HepG2 (cell line): ENCODE results near the gene CAPN10. TPM values are rescaled to one million over a fixed set of nuclear protein-coding genes. Genes with fewer than 3 reads are reported as not detected.

Experiments
- ARNT2 ChIP-seq: sonication (generic); formaldehyde crosslinking; IDR thresholded peaks from 2 replicates; pipeline ENCODE4 v1.8.0; 2022; ENCODE audit warnings: mild to moderate bottlenecking, low read depth, missing genetic modification reagents, moderate library complexity
- GATAD1 ChIP-seq: IDR thresholded peaks from 2 replicates; pipeline ENCODE4 v1.6.1; 2016; ENCODE audit warnings: missing genetic modification reagents, missing compliant biosample characterization
- HMGA1 ChIP-seq: sonication (generic); formaldehyde crosslinking; conservative IDR thresholded peaks from 2 replicates; pipeline ENCODE4 v1.4.0; 2020; ENCODE audit warnings: missing genetic modification reagents
- KLF15 ChIP-seq: sonication (generic); formaldehyde crosslinking; IDR thresholded peaks from 2 replicates; pipeline ENCODE4 v1.8.1; 2023; ENCODE audit warnings: borderline replicate concordance, mild to moderate bottlenecking, inconsistent platforms, missing genetic modification reagents, mixed read lengths
- MED8 ChIP-seq: sonication (generic); formaldehyde crosslinking; IDR thresholded peaks from 2 replicates; pipeline ENCODE4 v1.8.1; 2023; ENCODE audit warnings: mild to moderate bottlenecking, missing genetic modification reagents; ENCODE audit not compliant: insufficient replicate concordance
- MIER2 ChIP-seq: IDR thresholded peaks from 2 replicates; pipeline ENCODE4 v1.6.1; 2016; ENCODE audit warnings: missing biosample characterization, missing genetic modification reagents
- MXD1 ChIP-seq: sonication (generic); formaldehyde crosslinking; IDR thresholded peaks from 2 replicates; pipeline ENCODE4 v1.4.0; 2020; ENCODE audit warnings: mild to moderate bottlenecking, missing genetic modification reagents
- NFKB2 ChIP-seq: sonication (generic); formaldehyde crosslinking; IDR thresholded peaks from 2 replicates; pipeline ENCODE4 v1.4.0; 2020; ENCODE audit warnings: missing genetic modification reagents, borderline replicate concordance
- NONO ChIP-seq, 2 experiments: fragments of 450-650 bp in 1 of 2; sonication (generic) in 1 of 2; formaldehyde crosslinking in 1 of 2; IDR thresholded peaks in 1 of 2; conservative IDR thresholded peaks in 1 of 2; 2 replicates each; pipeline versions ENCODE4 v1.6.1 to v1.8.0; 2017 to 2022; ENCODE audit warnings: mild to moderate bottlenecking in 1 of 2, missing genetic modification reagents in 1 of 2, moderate library complexity in 1 of 2
- POGK ChIP-seq: sonication (generic); formaldehyde crosslinking; conservative IDR thresholded peaks from 2 replicates; pipeline ENCODE4 v1.8.0; 2022; ENCODE audit warnings: mild to moderate bottlenecking, moderate library complexity, missing genetic modification reagents
- SALL2 ChIP-seq: sonication (generic); formaldehyde crosslinking; IDR thresholded peaks from 2 replicates; pipeline ENCODE4 v1.8.1; 2023; ENCODE audit warnings: mild to moderate bottlenecking, missing genetic modification reagents, inconsistent platforms
- SRSF1 ChIP-seq: fragments of 200-400 bp; formaldehyde crosslinking; optimal IDR thresholded peaks from 2 replicates; pipeline ENCODE3; 2017; ENCODE audit warnings: mild to moderate bottlenecking, low read depth, low read length, moderate library complexity
- TGIF2 ChIP-seq: IDR thresholded peaks from 2 replicates; pipeline ENCODE4 v1.6.1; 2016; ENCODE audit warnings: control low read depth, missing compliant biosample characterization
- YEATS4 ChIP-seq: sonication (generic); formaldehyde crosslinking; IDR thresholded peaks from 2 replicates; pipeline ENCODE4 v1.4.0; 2020; ENCODE audit warnings: missing genetic modification reagents, borderline replicate concordance
- ZBTB38 ChIP-seq: sonication (generic); formaldehyde crosslinking; IDR thresholded peaks from 2 replicates; pipeline ENCODE4 v1.5.1; 2020; ENCODE audit warnings: mild to moderate bottlenecking, missing genetic modification reagents
- ZFP37 ChIP-seq: sonication (generic); formaldehyde crosslinking; IDR thresholded peaks from 2 replicates; pipeline ENCODE4 v1.4.0; 2020; ENCODE audit warnings: missing genetic modification reagents, borderline replicate concordance
- ZFY ChIP-seq: sonication (generic); formaldehyde crosslinking; IDR thresholded peaks from 2 replicates; pipeline ENCODE4 v1.4.0; 2020; ENCODE audit warnings: missing genetic modification reagents
- ZNF138 ChIP-seq: sonication (generic); formaldehyde crosslinking; IDR thresholded peaks from 2 replicates; pipeline ENCODE4 v1.5.0; 2020; ENCODE audit warnings: mild to moderate bottlenecking, low read depth, missing genetic modification reagents
- ZNF292 ChIP-seq: sonication (generic); formaldehyde crosslinking; IDR thresholded peaks from 2 replicates; pipeline ENCODE4 v1.8.1; 2022; ENCODE audit warnings: mild to moderate bottlenecking, low read depth, missing genetic modification reagents, borderline replicate concordance
- ZNF34 ChIP-seq: sonication (generic); formaldehyde crosslinking; IDR thresholded peaks from 2 replicates; pipeline ENCODE4 v1.4.0; 2020; ENCODE audit warnings: mild to moderate bottlenecking, missing genetic modification reagents, borderline replicate concordance
- ZNF574 ChIP-seq: sonication (generic); formaldehyde crosslinking; IDR thresholded peaks from 2 replicates; pipeline ENCODE4 v1.4.0; 2020; ENCODE audit warnings: missing genetic modification reagents
- ZNF576 ChIP-seq: sonication (generic); formaldehyde crosslinking; IDR thresholded peaks from 2 replicates; pipeline ENCODE4 v1.4.0; 2020; ENCODE audit warnings: mild to moderate bottlenecking, missing genetic modification reagents
- ZNF709 ChIP-seq: sonication (generic); formaldehyde crosslinking; IDR thresholded peaks from 2 replicates; pipeline ENCODE4 v1.5.0; 2020; ENCODE audit warnings: mild to moderate bottlenecking, missing genetic modification reagents
- ZNF816 ChIP-seq: sonication (generic); formaldehyde crosslinking; IDR thresholded peaks from 2 replicates; pipeline ENCODE4 v1.8.0; 2022; ENCODE audit warnings: missing genetic modification reagents, mild to moderate bottlenecking, borderline replicate concordance
- polyA plus RNA-seq, 8 experiments: library from polyadenylated mRNA; depleted of rRNA in 3 of 8; stranded (reverse) in 7 of 8; unstranded in 1 of 8; fragments of >200 nt; fragmentation: Illumina TruSeq in 4 of 8; extraction: Trizol in 4 of 8; gene quantifications; 2 replicates each; pipeline versions ENCODE4 v1.2.1 to v1.2.3, GENCODE V29; 2011 to 2016; ENCODE audit warnings: low read depth in 4 of 8, missing spikeins in 1 of 8, mixed read lengths in 1 of 8; ENCODE audit not compliant: insufficient read depth in 1 of 8
- total RNA-seq, 5 experiments: library from RNA; depleted of rRNA; stranded (reverse); fragments of >200 nt; fragmentation: Illumina TruSeq; extraction: Trizol; gene quantifications; 2 replicates each; pipeline ENCODE4 v1.2.3, GENCODE V29; 2016; ENCODE audit warnings: low read depth in 1 of 5

Gene CAPN10
- total and polyA plus RNA-seq, 2 of the 13 experiments (the other 11 are each of a cell fraction or from before 2014, with no cell fraction given) = 27.6 to 32.4 TPM

- TF ChIP-seq NFKB2 (CRISPR knock-in tag) = peak; percentile 34
- TF ChIP-seq ZNF709 (CRISPR knock-in tag) = no peak
- peak; percentile 44; the same call in 1 of the 2 replicates for TF ChIP-seq ZNF138 (CRISPR knock-in tag)
- 0 out of 2 replicates have a peak, but pooled peaks have one; percentile 57 for TF ChIP-seq ARNT2 (CRISPR knock-in tag)
- 0 out of 2 replicates have a peak, but pooled peaks have one; percentile 40 for TF ChIP-seq MIER2
- TF ChIP-seq SALL2 (CRISPR knock-in tag) = no peak; the same call in 1 of the 2 replicates
- TF ChIP-seq YEATS4 = peak; percentile 33; the same call in 1 of the 2 replicates
- TF ChIP-seq ZNF576 (CRISPR knock-in tag) = peak; percentile 49; the same call in 1 of the 2 replicates
- peak; percentile 80 for TF ChIP-seq MED8
- no peak for TF ChIP-seq HMGA1
- peak; percentile 74 for TF ChIP-seq ZNF574
- TF ChIP-seq ZNF34 (CRISPR knock-in tag) = peak; percentile 82; the same call in 1 of the 2 replicates
- no peak for TF ChIP-seq NONO (IDR thresholded peaks at IDR 0.05)
- TF ChIP-seq NONO (CRISPR knock-in tag; conservative IDR thresholded peaks at IDR 0.05) = peak; percentile 81
- TF ChIP-seq GATAD1 (CRISPR knock-in tag) = peak; percentile 51; the same call in 1 of the 2 replicates
- peak; percentile 40; the same call in 1 of the 2 replicates for TF ChIP-seq ZBTB38 (CRISPR knock-in tag)
- 0 out of 2 replicates have a peak, but pooled peaks have one; percentile 7 for TF ChIP-seq ZFP37 (CRISPR knock-in tag)
- TF ChIP-seq POGK (CRISPR knock-in tag) = peak; percentile 71; the same call in 1 of the 2 replicates
- peak; percentile 58 for TF ChIP-seq ZFY (CRISPR knock-in tag)
- no peak for TF ChIP-seq ZNF292 (CRISPR knock-in tag)
- peak; percentile 74 for TF ChIP-seq MXD1 (CRISPR knock-in tag)
- peak; percentile 50; the same call in 1 of the 2 replicates for TF ChIP-seq ZNF816 (CRISPR knock-in tag)
- TF ChIP-seq SRSF1 = peak; percentile 66
- TF ChIP-seq KLF15 (CRISPR knock-in tag) = 0 out of 2 replicates have a peak, but pooled peaks have one; percentile 18
- TF ChIP-seq TGIF2 = peak; percentile 66
These were observed 18.6 kb downstream of the CAPN10 start (continued) for GRCh38 chr2:240604939-240605716.
